Colonic mucosa (tissue), 4 donors: Measurements from ENCODE around the gene ST3GAL6. TPM values are rescaled to one million over a fixed set of nuclear protein-coding genes. Genes with fewer than 3 reads are reported as not detected.

Experiments
- DNase-seq: peaks from one replicate; pipeline ENCODE4 v3.0.0-alpha.2; 2020
- H3K27ac ChIP-seq: fragments of 200-600 bp; one replicate; pipeline ENCODE4 v1.8.0; 2021
- H3K27me3 ChIP-seq: fragments of 200-600 bp; one replicate; pipeline ENCODE4 v1.8.0; 2021
- H3K36me3 ChIP-seq: fragments of 200-600 bp; one replicate; pipeline ENCODE4 v1.8.0; 2021
- H3K4me1 ChIP-seq: fragments of 200-600 bp; one replicate; pipeline ENCODE4 v1.8.0; 2021; ENCODE audit warnings: mild to moderate bottlenecking
- H3K4me3 ChIP-seq: fragments of 200-600 bp; one replicate; pipeline ENCODE4 v1.8.0; 2021
- H3K9ac ChIP-seq, 2 donors: one replicate each; pipeline ENCODE4 v1.7.0; 2013; ENCODE audit warnings: control low read depth in 2 of 2, low read depth in 2 of 2, low read length in 2 of 2
- H3K9me3 ChIP-seq: fragments of 200-600 bp; one replicate; pipeline ENCODE4 v1.8.0; 2021
- intact Hi-C: fragments of 100-400 bp; cut with DNase I; formaldehyde crosslinking; loops from one replicate; pipeline ENCODE4 v1.14.1; 2022
- total RNA-seq, 2 donors: library from RNA; stranded (reverse); fragmentation: NEBNext Ultra II Directional in 1 of 2; extraction: Animal tissue kit (Norgen Biotek cat#: 25700) in 1 of 2; gene quantifications; one replicate each; pipeline ENCODE4 v1.2.1, GENCODE V29; 2021
- TF ChIP-seq, protein P1 (sequence below): fragments of 200-600 bp; IDR thresholded peaks from one replicate; pipeline ENCODE4 v1.8.0; 2022; ENCODE audit warnings: antibody characterized with exemption, mild to moderate bottlenecking
- donor health status: healthy.
- donor health status: DM: no; HTN: no; CAD: no.
- donor health status: DM: no; HTN: no; CAD: no.

ST3GAL6 gene
- total RNA-seq, 2 donors from 2014 or later, result 2.3 to 2.5 TPM

DNA sequence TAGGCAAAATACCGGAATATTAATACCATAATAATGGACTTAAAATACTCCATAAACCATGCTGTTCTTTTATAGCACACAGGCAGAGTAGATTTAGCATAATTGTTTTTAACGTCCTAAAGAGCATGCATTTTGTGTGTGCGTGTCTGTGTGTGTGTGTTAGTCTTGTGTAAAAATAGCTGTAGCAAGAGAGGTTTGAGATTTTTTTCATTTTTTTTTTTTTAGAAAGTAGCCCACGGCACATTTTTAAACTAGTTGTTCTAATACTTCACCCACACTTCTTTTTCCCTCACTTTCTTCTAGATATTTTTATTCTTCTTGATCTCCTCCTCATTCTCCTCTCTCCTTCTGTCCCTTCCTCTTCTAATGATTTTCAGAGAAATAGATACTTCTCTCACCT, 7.5 kb upstream of the ST3GAL6 start:
- Histone ChIP-seq H3K4me1 (no peaks in the 10 kb centered on the region), H3K9ac (no peak overlapping the region), H3K4me3 (no peak overlapping the region), H3K36me3 (no peaks in the 10 kb centered on the region), H3K9me3 (no peaks in the 10 kb centered on the region), H3K27ac (no peak overlapping the region), H3K27me3 (no peaks in the 10 kb centered on the region)
- TF ChIP-seq, protein P1, sequence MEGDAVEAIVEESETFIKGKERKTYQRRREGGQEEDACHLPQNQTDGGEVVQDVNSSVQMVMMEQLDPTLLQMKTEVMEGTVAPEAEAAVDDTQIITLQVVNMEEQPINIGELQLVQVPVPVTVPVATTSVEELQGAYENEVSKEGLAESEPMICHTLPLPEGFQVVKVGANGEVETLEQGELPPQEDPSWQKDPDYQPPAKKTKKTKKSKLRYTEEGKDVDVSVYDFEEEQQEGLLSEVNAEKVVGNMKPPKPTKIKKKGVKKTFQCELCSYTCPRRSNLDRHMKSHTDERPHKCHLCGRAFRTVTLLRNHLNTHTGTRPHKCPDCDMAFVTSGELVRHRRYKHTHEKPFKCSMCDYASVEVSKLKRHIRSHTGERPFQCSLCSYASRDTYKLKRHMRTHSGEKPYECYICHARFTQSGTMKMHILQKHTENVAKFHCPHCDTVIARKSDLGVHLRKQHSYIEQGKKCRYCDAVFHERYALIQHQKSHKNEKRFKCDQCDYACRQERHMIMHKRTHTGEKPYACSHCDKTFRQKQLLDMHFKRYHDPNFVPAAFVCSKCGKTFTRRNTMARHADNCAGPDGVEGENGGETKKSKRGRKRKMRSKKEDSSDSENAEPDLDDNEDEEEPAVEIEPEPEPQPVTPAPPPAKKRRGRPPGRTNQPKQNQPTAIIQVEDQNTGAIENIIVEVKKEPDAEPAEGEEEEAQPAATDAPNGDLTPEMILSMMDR, result no peak
- intact Hi-C loops, result no loop called here
- no peak for DNase-seq

DNA sequence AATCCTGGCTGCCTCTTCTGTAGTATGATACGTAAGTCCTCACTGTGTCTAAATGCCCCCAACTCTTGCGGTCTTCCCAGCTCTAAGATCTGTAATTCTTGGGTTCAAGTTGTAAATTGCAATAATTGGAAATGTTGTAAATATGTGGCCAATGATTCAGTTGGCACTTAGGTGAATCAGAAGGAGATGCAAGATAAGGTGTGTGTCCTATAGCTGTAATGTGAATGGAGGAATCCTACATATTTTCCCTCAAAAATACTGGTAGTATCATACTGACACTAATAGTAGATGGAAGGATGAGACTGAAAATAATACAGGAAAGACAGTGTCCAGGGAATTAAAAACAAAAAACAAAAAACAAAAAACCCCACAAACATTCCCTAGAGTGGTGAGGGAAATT, 3.5 kb upstream of the ST3GAL6 start:
- TF ChIP-seq, protein P1, result no peak
- no peak for DNase-seq

DNA sequence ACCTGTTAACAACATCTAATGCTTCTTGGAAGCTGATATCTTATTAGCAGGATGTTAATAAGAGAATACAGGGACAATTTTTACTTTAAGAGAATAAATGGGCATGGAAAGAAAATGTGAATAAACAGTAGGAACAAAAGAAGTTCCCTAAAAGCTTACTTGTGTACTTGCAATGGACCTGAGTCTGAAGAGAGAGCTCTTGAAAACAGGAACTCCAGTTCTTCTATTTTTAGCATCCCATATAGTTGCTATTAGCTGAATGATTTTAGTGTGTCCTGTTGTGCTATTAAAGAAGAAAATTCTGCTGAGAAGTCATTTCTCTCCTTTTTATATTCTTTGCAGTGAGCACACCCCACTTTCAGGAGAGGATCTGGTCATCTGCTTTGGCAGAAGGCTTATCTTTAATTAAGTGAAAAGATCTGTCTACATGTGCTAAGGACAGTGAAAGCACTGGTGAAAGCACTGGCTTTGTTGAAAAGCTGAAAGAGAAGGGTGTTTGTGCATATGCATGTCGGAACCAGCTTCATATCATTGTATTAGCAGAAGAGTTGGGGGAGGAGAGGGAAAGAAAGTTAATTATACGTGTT, 1.4 kb upstream of the ST3GAL6 start:
- H3K9me3 ChIP-seq, result no peaks in the 10 kb centered on the region
- DNase-seq, result no peak
- no peak overlapping the region for H3K27ac ChIP-seq
- no peak overlapping the region for H3K4me3 ChIP-seq
- H3K9ac ChIP-seq, result no peak overlapping the region
- intact Hi-C loops, result no loop called here
- no peaks in the 10 kb centered on the region for H3K27me3 ChIP-seq
- no peaks in the 10 kb centered on the region for H3K4me1 ChIP-seq
- no peaks in the 10 kb centered on the region for H3K36me3 ChIP-seq
- TF ChIP-seq, protein P1, result no peak

More for the DNA sequence above, 3.5 kb upstream of the ST3GAL6 start:
- Histone ChIP-seq H3K4me1 (no peaks in the 10 kb centered on the region), H3K27me3 (no peaks in the 10 kb centered on the region), H3K9me3 (no peaks in the 10 kb centered on the region), H3K4me3 (no peak overlapping the region), H3K36me3 (no peaks in the 10 kb centered on the region), H3K27ac (no peak overlapping the region), H3K9ac (no peak overlapping the region)
- intact Hi-C loops, result no loop called here

DNA sequence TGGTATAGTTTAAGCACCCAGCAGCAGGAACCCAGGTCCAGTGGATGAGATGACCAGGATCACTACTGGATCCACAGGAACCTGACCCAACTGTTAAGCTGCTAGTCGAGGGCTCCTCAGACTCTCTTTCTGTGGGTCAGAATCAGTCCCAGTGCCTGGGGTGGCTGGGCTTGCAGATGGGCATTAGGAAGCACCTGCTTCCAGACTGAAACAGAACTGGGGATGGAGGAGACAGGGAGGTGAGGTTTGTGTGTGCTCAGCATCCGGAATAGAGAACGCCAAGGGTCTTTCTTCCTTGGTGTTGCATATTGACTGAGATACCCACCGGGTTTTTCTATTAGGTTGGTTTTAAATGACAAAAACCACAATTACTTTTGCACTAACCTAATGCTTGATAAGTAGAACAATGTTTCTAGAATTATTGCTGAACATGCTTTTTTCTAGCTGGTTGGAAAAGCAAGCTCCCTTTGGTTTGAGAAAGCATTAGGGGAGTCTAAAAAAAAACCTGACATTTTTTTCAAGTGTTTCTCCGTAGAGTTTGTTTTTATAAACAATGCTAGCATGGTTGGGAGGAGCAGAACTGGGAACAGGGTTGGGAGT, 779 bp downstream of the ST3GAL6 start:
- H3K4me1 ChIP-seq, result no peaks in the 10 kb centered on the region
- H3K36me3 ChIP-seq, result no peaks in the 10 kb centered on the region
- no peak for DNase-seq
- H3K4me3 ChIP-seq, result no peak overlapping the region
- H3K9me3 ChIP-seq, result no peaks in the 10 kb centered on the region
- no peak overlapping the region for H3K9ac ChIP-seq
- H3K27me3 ChIP-seq, result no peaks in the 10 kb centered on the region
- peak overlapping the region; percentile 10 for H3K27ac ChIP-seq
- intact Hi-C loops, result no loop called here
- TF ChIP-seq, protein P1, result no peak

DNA sequence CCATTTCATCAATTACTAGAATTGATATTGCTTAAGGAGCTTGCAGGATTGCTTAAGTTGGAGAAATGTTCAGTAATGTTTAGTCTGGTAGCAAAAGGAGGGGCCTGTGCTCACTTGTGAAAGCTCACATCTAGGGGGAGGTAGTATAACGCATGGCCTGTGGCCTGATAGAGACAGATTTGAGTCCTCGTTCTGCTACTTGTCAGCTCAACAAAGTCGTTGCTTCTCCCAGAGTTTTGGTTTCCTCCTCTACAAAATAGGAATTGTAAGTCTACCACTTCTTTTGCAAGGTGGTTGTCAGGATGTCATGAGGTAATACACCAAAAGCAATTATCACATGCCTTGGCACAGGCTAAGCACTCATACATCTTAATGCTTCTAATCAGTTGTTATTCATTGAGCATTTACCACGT, 1.3 kb downstream of the ST3GAL6 start:
- no peak overlapping the region for H3K9ac ChIP-seq
- H3K27me3 ChIP-seq, result no peaks in the 10 kb centered on the region
- H3K4me1 ChIP-seq, result no peaks in the 10 kb centered on the region
- H3K4me3 ChIP-seq, result no peak overlapping the region
- H3K36me3 ChIP-seq, result no peaks in the 10 kb centered on the region
- intact Hi-C loops, result no loop called here
- DNase-seq, result no peak
- no peak overlapping the region for H3K27ac ChIP-seq
- H3K9me3 ChIP-seq, result no peaks in the 10 kb centered on the region
- TF ChIP-seq, protein P1, result no peak
